ENCODE measurements around the gene KCNJ6. TPM values are rescaled to one million over a fixed set of nuclear protein-coding genes. Genes with fewer than 3 reads are reported as not detected.

Gene KCNJ6
- total RNA-seq, 1 donor from 2014 or later: not detected

DNA sequence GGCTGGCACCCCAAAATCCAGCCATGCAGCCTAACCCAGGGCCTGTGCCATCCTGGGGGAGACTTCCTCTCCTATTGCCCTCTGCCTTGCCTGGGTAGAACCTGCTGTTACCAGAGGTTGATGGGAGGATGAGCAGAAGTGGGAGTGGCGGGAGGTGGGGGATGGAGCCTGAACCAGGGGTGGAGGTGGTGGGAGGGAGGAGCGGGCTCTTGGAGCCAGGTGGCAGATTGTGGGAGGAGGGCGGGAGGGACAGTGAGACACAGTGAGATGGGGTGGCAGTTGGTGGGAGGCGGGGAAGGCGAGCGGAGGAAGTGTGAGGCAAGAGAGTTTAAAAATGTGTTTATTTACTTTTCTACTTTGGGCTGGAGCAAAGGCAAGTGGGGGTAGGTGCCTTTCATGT lies 87.3 kb downstream of the KCNJ6 start:
- intact Hi-C loops (cut with DNase I): no loop called here
- DNase-seq (ENCODE audit: extremely low spot score in 2 of 2): no peak
- H3K27ac ChIP-seq: no peak overlapping the region

DNA sequence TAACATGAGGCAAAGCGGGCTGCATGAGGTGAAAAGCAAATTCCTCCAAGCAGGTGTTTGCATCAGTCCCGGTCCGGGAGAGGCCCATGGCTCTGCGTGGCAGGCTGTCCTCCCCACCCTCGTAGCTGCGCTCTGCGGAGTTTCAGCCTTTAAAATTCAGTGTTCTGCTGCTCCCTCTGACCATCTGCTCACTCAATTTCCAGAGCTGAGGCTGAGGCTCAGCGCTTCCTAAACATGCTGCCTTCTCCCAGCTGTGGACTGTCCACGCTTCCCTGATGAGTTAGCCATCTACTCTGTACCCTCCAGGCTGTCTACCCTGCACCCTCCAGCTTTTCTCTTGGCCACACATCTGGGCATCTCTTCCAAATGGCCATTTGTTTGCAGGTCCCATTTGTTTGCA lies 87.7 kb downstream of the KCNJ6 start:
- H3K27me3 ChIP-seq: no peaks in the 10 kb centered on the region
- H3K4me1 ChIP-seq: no peaks in the 10 kb centered on the region
- H3K4me3 ChIP-seq: no peak overlapping the region
- intact Hi-C loops (cut with DNase I): no loop called here
- H3K9me3 ChIP-seq: no peaks in the 10 kb centered on the region
- TF ChIP-seq POLR2AphosphoS5 (IDR thresholded peaks at IDR 0.05; ENCODE audit: insufficient read depth in 1 of 2, low read depth in 1 of 2) (no peak), POLR2A (IDR thresholded peaks at IDR 0.05) (no peak)
- TF ChIP-seq, protein P1, sequence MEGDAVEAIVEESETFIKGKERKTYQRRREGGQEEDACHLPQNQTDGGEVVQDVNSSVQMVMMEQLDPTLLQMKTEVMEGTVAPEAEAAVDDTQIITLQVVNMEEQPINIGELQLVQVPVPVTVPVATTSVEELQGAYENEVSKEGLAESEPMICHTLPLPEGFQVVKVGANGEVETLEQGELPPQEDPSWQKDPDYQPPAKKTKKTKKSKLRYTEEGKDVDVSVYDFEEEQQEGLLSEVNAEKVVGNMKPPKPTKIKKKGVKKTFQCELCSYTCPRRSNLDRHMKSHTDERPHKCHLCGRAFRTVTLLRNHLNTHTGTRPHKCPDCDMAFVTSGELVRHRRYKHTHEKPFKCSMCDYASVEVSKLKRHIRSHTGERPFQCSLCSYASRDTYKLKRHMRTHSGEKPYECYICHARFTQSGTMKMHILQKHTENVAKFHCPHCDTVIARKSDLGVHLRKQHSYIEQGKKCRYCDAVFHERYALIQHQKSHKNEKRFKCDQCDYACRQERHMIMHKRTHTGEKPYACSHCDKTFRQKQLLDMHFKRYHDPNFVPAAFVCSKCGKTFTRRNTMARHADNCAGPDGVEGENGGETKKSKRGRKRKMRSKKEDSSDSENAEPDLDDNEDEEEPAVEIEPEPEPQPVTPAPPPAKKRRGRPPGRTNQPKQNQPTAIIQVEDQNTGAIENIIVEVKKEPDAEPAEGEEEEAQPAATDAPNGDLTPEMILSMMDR (IDR thresholded peaks at IDR 0.05): no peak
- no peak for DNase-seq (ENCODE audit: extremely low spot score in 2 of 2)
- no peak overlapping the region for H3K27ac ChIP-seq
- H3K36me3 ChIP-seq: no peaks in the 10 kb centered on the region

More for the DNA sequence above, 87.3 kb downstream of the KCNJ6 start:
- Histone ChIP-seq H3K9me3 (no peaks in the 10 kb centered on the region), H3K4me3 (no peak overlapping the region), H3K36me3 (no peaks in the 10 kb centered on the region), H3K4me1 (no peaks in the 10 kb centered on the region), H3K27me3 (no peaks in the 10 kb centered on the region)
- TF ChIP-seq, protein P1 (IDR thresholded peaks at IDR 0.05): no peak
- no peak for TF ChIP-seq POLR2A (IDR thresholded peaks at IDR 0.05)
- TF ChIP-seq POLR2AphosphoS5 (IDR thresholded peaks at IDR 0.05; ENCODE audit: insufficient read depth in 1 of 2, low read depth in 1 of 2): no peak

- intact Hi-C loops (cut with DNase I): no loop called here
- H3K9me3 ChIP-seq: no peaks in the 10 kb centered on the region
- H3K36me3 ChIP-seq: no peaks in the 10 kb centered on the region
- no peak for DNase-seq (ENCODE audit: extremely low spot score in 2 of 2)
- TF ChIP-seq, protein P1 (IDR thresholded peaks at IDR 0.05): no peak
- TF ChIP-seq POLR2A (IDR thresholded peaks at IDR 0.05): no peak
- no peak for TF ChIP-seq POLR2AphosphoS5 (IDR thresholded peaks at IDR 0.05; ENCODE audit: insufficient read depth in 1 of 2, low read depth in 1 of 2)
- no peak overlapping the region for H3K4me3 ChIP-seq
- H3K27ac ChIP-seq: no peak overlapping the region
- H3K4me1 ChIP-seq: no peaks in the 10 kb centered on the region
- H3K27me3 ChIP-seq: no peaks in the 10 kb centered on the region
Observed at GRCh38 chr21:37827913-37828312, 88.3 kb downstream of the KCNJ6 start.

GRCh38 chr21:37821786-37822450 lies 94.3 kb downstream of the KCNJ6 start:
- H3K4me1 ChIP-seq: no peaks in the 10 kb centered on the region
- H3K36me3 ChIP-seq: no peaks in the 10 kb centered on the region
- H3K27ac ChIP-seq: no peak overlapping the region
- no peak overlapping the region for H3K4me3 ChIP-seq
- H3K27me3 ChIP-seq: no peaks in the 10 kb centered on the region
- H3K9me3 ChIP-seq: no peaks in the 10 kb centered on the region
- TF ChIP-seq POLR2AphosphoS5 (IDR thresholded peaks at IDR 0.05; ENCODE audit: insufficient read depth in 1 of 2, low read depth in 1 of 2) (no peak), POLR2A (IDR thresholded peaks at IDR 0.05) (no peak)
- TF ChIP-seq, protein P1 (IDR thresholded peaks at IDR 0.05): no peak
- no peak for DNase-seq (ENCODE audit: extremely low spot score in 2 of 2)
- intact Hi-C loops (cut with DNase I): no loop called here

- no peak for DNase-seq (ENCODE audit: extremely low spot score in 2 of 2)
- no peak overlapping the region for H3K27ac ChIP-seq
- no peaks in the 10 kb centered on the region for H3K36me3 ChIP-seq
- no peak for TF ChIP-seq POLR2A (IDR thresholded peaks at IDR 0.05)
- H3K27me3 ChIP-seq: no peaks in the 10 kb centered on the region
- H3K9me3 ChIP-seq: no peaks in the 10 kb centered on the region
- no peak overlapping the region for H3K4me3 ChIP-seq
- no peaks in the 10 kb centered on the region for H3K4me1 ChIP-seq
- intact Hi-C loops (cut with DNase I): no loop called here
Observed at GRCh38 chr21:37821092-37821491, 95.2 kb downstream of the KCNJ6 start.
